ENCODE data around the gene AKR1D1. TPM values are rescaled to one million over a fixed set of nuclear protein-coding genes. Genes with fewer than 3 reads are reported as not detected.
"Not testable (repeated sequence)": the region's sequence is repeated elsewhere in the genome, so short reads cannot be mapped to it uniquely, and the experiment has no call there.

The AKR1D1 gene
- total RNA-seq, 4 donors from 2014 or later = not detected

DNA sequence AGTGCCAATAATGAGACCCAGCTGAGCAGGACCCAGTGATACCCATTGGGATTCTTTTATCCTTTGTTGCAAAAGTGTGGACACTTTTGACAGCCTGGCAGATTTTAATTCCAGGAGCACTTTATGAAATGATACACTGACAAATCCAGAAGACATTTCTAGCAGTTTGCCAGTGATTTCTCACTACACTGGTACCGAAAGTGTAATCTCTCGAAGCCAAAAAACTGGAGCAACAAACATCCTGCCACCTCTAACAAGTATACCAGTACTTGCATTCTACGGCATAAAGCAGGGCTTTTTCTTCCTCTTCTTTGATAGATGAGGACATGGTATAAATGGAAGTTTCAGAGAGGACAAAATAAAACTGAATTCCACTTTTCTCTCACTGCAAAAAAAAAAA is 28.4 kb upstream of the AKR1D1 start:
- Histone ChIP-seq H3K9me3 (no peaks in the 10 kb centered on the region), H3K27me3 (no peaks in the 10 kb centered on the region), H3K36me3 (no peaks in the 10 kb centered on the region), H3K4me3 (no peak overlapping the region), H3K4me1 (no peaks in the 10 kb centered on the region), H3K27ac (no peak overlapping the region)
- whole genome bisulfite sequencing, 2 donors = 88 to 92% methylated on average over 3 of the region's 3 CpGs
- TF ChIP-seq EP300 (IDR thresholded peaks at IDR 0.05) (no peak), POLR2A (IDR thresholded peaks at IDR 0.05) (no peak)
- TF ChIP-seq, protein P1, sequence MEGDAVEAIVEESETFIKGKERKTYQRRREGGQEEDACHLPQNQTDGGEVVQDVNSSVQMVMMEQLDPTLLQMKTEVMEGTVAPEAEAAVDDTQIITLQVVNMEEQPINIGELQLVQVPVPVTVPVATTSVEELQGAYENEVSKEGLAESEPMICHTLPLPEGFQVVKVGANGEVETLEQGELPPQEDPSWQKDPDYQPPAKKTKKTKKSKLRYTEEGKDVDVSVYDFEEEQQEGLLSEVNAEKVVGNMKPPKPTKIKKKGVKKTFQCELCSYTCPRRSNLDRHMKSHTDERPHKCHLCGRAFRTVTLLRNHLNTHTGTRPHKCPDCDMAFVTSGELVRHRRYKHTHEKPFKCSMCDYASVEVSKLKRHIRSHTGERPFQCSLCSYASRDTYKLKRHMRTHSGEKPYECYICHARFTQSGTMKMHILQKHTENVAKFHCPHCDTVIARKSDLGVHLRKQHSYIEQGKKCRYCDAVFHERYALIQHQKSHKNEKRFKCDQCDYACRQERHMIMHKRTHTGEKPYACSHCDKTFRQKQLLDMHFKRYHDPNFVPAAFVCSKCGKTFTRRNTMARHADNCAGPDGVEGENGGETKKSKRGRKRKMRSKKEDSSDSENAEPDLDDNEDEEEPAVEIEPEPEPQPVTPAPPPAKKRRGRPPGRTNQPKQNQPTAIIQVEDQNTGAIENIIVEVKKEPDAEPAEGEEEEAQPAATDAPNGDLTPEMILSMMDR (IDR thresholded peaks at IDR 0.05) = no peak
- DNase-seq (ENCODE audit: low spot score in 2 of 2) = no peak

DNA sequence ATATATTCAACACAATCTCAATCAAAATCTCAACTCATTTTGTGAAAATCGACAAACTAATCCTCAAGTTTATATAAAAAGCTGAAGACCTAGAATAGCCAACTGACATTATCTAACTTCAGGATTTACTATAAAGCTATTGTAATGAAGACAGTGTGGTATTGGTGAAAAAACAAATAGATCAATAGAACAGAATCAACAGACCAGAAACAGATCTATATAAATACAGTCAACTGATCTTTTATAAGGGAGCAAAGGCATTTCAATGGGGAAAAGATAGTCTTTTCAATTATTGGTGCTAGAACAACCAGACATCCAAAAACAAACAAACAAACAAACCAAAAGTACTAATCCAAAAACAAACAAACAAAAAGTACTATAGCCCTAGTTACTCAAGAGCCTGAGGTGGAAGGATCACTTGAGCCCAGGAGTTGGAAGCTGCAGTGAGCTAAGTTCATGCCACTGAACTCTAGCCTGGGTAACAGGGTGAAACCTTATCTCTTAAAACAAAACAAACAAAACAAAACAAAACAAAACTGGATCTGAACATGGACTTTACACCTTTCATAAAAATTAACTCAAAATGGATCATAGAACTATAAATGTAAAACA is 26.6 kb upstream of the AKR1D1 start:
- Histone ChIP-seq H3K27ac (no peak overlapping the region), H3K9me3 (no peaks in the 10 kb centered on the region), H3K4me1 (no peaks in the 10 kb centered on the region), H3K36me3 (no peaks in the 10 kb centered on the region), H3K4me3 (no peak overlapping the region), H3K27me3 (no peaks in the 10 kb centered on the region)
- DNase-seq (ENCODE audit: low spot score in 2 of 2) = no peak
- 90 to 95% methylated on average over 1 of the region's 1 CpG for WGBS, 2 donors
- TF ChIP-seq, protein P1 (IDR thresholded peaks at IDR 0.05) = no peak
- no peak for TF ChIP-seq POLR2A (IDR thresholded peaks at IDR 0.05)
- TF ChIP-seq EP300 (IDR thresholded peaks at IDR 0.05) = no peak

GRCh38 chr7:138051712-138052247 is 24.5 kb upstream of the AKR1D1 start:
- H3K27ac ChIP-seq; DNase-seq (ENCODE audit: low spot score in 2 of 2); H3K9me3 ChIP-seq; H3K27me3 ChIP-seq; H3K4me3 ChIP-seq; H3K36me3 ChIP-seq; H3K4me1 ChIP-seq: not testable (repeated sequence)
- 86 to 91% methylated on average over 7 of the region's 7 CpGs for WGBS, 2 donors

DNA sequence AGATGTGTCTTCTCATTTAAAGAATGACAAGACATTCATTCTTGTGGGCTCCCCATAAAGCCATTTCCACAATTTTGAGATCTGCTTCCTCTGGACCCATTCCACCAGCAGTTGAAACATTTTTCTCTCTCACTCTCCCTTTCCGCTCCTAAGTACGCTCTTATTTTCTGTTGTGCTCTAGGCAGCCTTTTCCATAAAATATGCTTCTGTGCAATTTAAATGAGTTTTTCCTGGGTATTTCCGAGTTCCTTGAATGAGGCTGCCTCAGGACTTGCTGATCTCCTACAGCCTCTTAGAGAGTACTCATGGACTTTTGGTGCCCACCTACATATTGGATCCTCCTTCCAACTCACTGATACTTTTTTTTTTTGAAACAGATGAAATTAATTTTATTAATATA is 23.6 kb upstream of the AKR1D1 start:
- H3K36me3 ChIP-seq = no peaks in the 10 kb centered on the region
- DNase-seq (ENCODE audit: low spot score in 2 of 2) = no peak
- no peak overlapping the region for H3K27ac ChIP-seq
- H3K4me1 ChIP-seq = no peaks in the 10 kb centered on the region
- H3K27me3 ChIP-seq = no peaks in the 10 kb centered on the region
- H3K9me3 ChIP-seq = no peaks in the 10 kb centered on the region
- WGBS, 2 donors = 91 to 96% methylated on average over 3 of the region's 3 CpGs
- no peak for TF ChIP-seq POLR2A (IDR thresholded peaks at IDR 0.05)
- TF ChIP-seq EP300 (IDR thresholded peaks at IDR 0.05) = no peak
- TF ChIP-seq, protein P1 (IDR thresholded peaks at IDR 0.05) = no peak
- H3K4me3 ChIP-seq = no peak overlapping the region

DNA sequence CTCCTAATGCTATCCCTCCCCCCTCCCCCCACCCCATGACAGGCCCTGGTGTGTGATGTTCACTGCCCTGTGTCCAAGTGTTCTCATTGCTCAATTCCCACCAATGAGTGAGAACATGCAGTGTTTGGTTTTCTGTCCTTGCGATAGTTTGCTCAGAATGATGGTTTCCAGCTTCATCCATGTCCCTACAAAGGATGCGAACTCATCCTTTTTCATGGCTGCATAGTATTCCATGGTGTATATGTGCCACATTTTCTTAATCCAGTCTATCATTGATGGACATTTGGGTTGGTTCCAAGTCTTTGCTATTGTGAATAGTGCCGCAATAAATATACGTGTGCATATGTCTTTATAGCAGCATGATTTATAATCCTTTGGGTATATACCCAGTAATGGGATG is 20.6 kb upstream of the AKR1D1 start:
- not testable (repeated sequence) for H3K9me3 ChIP-seq; H3K36me3 ChIP-seq; H3K4me3 ChIP-seq; H3K27me3 ChIP-seq; H3K4me1 ChIP-seq; H3K27ac ChIP-seq; DNase-seq (ENCODE audit: low spot score in 2 of 2)
- 97 to 100% methylated on average over 2 to 4 of the region's 4 CpGs for WGBS, 2 donors

- 88 to 93% methylated on average over 2 of the region's 2 CpGs for WGBS, 2 donors
- TF ChIP-seq, protein P1 (IDR thresholded peaks at IDR 0.05) = no peak
- TF ChIP-seq EP300 (IDR thresholded peaks at IDR 0.05) (no peak), POLR2A (IDR thresholded peaks at IDR 0.05) (no peak)
Measured at GRCh38 chr7:138063400-138063799, 12.9 kb upstream of the AKR1D1 start.

More at GRCh38 chr7:138063400-138063799, 12.9 kb upstream of the AKR1D1 start:
- no peak overlapping the region for H3K27ac ChIP-seq
- no peaks in the 10 kb centered on the region for H3K4me1 ChIP-seq
- H3K36me3 ChIP-seq = no peaks in the 10 kb centered on the region
- H3K4me3 ChIP-seq = no peak overlapping the region
- no peaks in the 10 kb centered on the region for H3K27me3 ChIP-seq
- no peak for DNase-seq (ENCODE audit: low spot score in 2 of 2)
- H3K9me3 ChIP-seq = no peaks in the 10 kb centered on the region
